ENCODE measurements around the gene MPDZ. TPM values are rescaled to one million over a fixed set of nuclear protein-coding genes. Genes with fewer than 3 reads are reported as not detected.

Gene MPDZ
- total RNA-seq, 4 donors from 2014 or later = 3.2 to 16.6 (median 5.3) TPM

- intact Hi-C loops (cut with DNase I) = no loop called here
- no peak for DNase-seq
- Histone ChIP-seq H3K4me1 (no peaks in the 10 kb centered on the region), H3K36me3 (peaks cover 0 to 9% (median 0%) of the 10 kb centered on the region in 3 donors), H3K4me3 (no peak overlapping the region), H3K9me3 (no peaks in the 10 kb centered on the region), H3K27me3 (no peaks in the 10 kb centered on the region), H3K27ac (no peak overlapping the region)
- TF ChIP-seq CTCF (IDR thresholded peaks at IDR 0.05) = no peak
- no peak for TF ChIP-seq POLR2A (IDR thresholded peaks at IDR 0.05)
- 77 to 83% methylated on average over 2 of the region's 2 CpGs for WGBS, 2 donors
Measured at GRCh38 chr9:13175732-13176131, 103.8 kb downstream of the MPDZ start.

- 89 to 91% methylated on average over 2 of the region's 2 CpGs for WGBS, 2 donors
- no peaks in the 10 kb centered on the region for H3K27me3 ChIP-seq
- DNase-seq = no peak
- no peaks in the 10 kb centered on the region for H3K4me1 ChIP-seq
- H3K27ac ChIP-seq = no peak overlapping the region
- TF ChIP-seq CTCF (IDR thresholded peaks at IDR 0.05) (no peak), POLR2A (IDR thresholded peaks at IDR 0.05) (no peak)
- H3K36me3 ChIP-seq = peaks cover 0 to 9% (median 0%) of the 10 kb centered on the region in 3 donors
- H3K9me3 ChIP-seq = no peaks in the 10 kb centered on the region
- no peak overlapping the region for H3K4me3 ChIP-seq
- intact Hi-C loops (cut with DNase I) = no loop called here
Measured at GRCh38 chr9:13174906-13175639, 104.4 kb downstream of the MPDZ start.

GRCh38 chr9:13173553-13173952, 105.9 kb downstream of the MPDZ start:
- Histone ChIP-seq H3K36me3 (peaks cover 0 to 9% (median 0%) of the 10 kb centered on the region in 3 donors), H3K4me3 (no peak overlapping the region), H3K27ac (no peak overlapping the region), H3K27me3 (no peaks in the 10 kb centered on the region), H3K9me3 (no peaks in the 10 kb centered on the region), H3K4me1 (no peaks in the 10 kb centered on the region)
- intact Hi-C loops (cut with DNase I) = no loop called here
- TF ChIP-seq CTCF (IDR thresholded peaks at IDR 0.05) (no peak), POLR2A (IDR thresholded peaks at IDR 0.05) (no peak)
- WGBS, 2 donors = 89 to 97% methylated on average over 4 of the region's 4 CpGs
- no peak for DNase-seq

- Histone ChIP-seq H3K27me3 (no peaks in the 10 kb centered on the region), H3K36me3 (peaks cover 0 to 19% (median 0%) of the 10 kb centered on the region in 3 donors), H3K27ac (no peak overlapping the region), H3K9me3 (no peaks in the 10 kb centered on the region), H3K4me1 (no peaks in the 10 kb centered on the region), H3K4me3 (no peak overlapping the region)
- intact Hi-C loops (cut with DNase I) = no loop called here
- TF ChIP-seq CTCF (IDR thresholded peaks at IDR 0.05) = no peak
- TF ChIP-seq POLR2A (IDR thresholded peaks at IDR 0.05) = no peak
- WGBS, 2 donors = 83 to 84% methylated on average over 2 of the region's 2 CpGs
- no peak for DNase-seq
Measured at GRCh38 chr9:13171261-13171660, 108.2 kb downstream of the MPDZ start.

GRCh38 chr9:13166996-13167395, 112.5 kb downstream of the MPDZ start:
- 79 to 84% methylated on average over 2 of the region's 2 CpGs for WGBS, 2 donors
- no peak overlapping the region for H3K27ac ChIP-seq
- H3K9me3 ChIP-seq = no peaks in the 10 kb centered on the region
- peaks cover 0 to 10% (median 0%) of the 10 kb centered on the region in 3 donors for H3K36me3 ChIP-seq
- H3K27me3 ChIP-seq = no peaks in the 10 kb centered on the region
- no peak for TF ChIP-seq POLR2A (IDR thresholded peaks at IDR 0.05)
- TF ChIP-seq CTCF (IDR thresholded peaks at IDR 0.05) = no peak
- no peak for DNase-seq
- H3K4me3 ChIP-seq = no peak overlapping the region
- no peaks in the 10 kb centered on the region for H3K4me1 ChIP-seq
- intact Hi-C loops (cut with DNase I) = no loop called here
